ENCODE measurements around the gene ERCC4.

The ERCC4 gene

GRCh38 chr16:13988038-13988437 is 68.1 kb downstream of the ERCC4 start:
- H3K27ac Mint-ChIP-seq, result no peak overlapping the region

GRCh38 chr16:13992322-13992721 is 72.4 kb downstream of the ERCC4 start:
- no peaks in the 10 kb centered on the region for H3K27me3 Mint-ChIP-seq
- H3K4me3 Mint-ChIP-seq, result no peak overlapping the region
- no peak for ATAC-seq
- peaks cover 3% of the 10 kb centered on the region for H3K9me3 Mint-ChIP-seq
- H3K36me3 Mint-ChIP-seq, result no peaks in the 10 kb centered on the region
- H3K4me1 Mint-ChIP-seq, result peaks cover 11% of the 10 kb centered on the region
- no peak overlapping the region for H3K27ac Mint-ChIP-seq

More at GRCh38 chr16:13988038-13988437, 68.1 kb downstream of the ERCC4 start:
- H3K4me1 Mint-ChIP-seq, result no peaks in the 10 kb centered on the region
- H3K9me3 Mint-ChIP-seq, result no peaks in the 10 kb centered on the region
- no peaks in the 10 kb centered on the region for H3K36me3 Mint-ChIP-seq
- H3K4me3 Mint-ChIP-seq, result no peak overlapping the region
- H3K27me3 Mint-ChIP-seq, result peaks cover 8% of the 10 kb centered on the region
- ATAC-seq, result no peak

GRCh38 chr16:13992976-13993375 is 73.0 kb downstream of the ERCC4 start:
- no peak for ATAC-seq
- Mint-ChIP-seq H3K4me3 (no peak overlapping the region), H3K36me3 (no peaks in the 10 kb centered on the region), H3K4me1 (peaks cover 16% of the 10 kb centered on the region), H3K9me3 (peaks cover 3% of the 10 kb centered on the region), H3K27ac (no peak overlapping the region), H3K27me3 (no peaks in the 10 kb centered on the region)

GRCh38 chr16:13994239-13995106 is 74.5 kb downstream of the ERCC4 start:
- ATAC-seq, result no peak
- no peak overlapping the region for H3K27ac Mint-ChIP-seq
- H3K4me1 Mint-ChIP-seq, result peaks cover 31% of the 10 kb centered on the region
- H3K36me3 Mint-ChIP-seq, result peaks cover 5% of the 10 kb centered on the region
- H3K27me3 Mint-ChIP-seq, result no peaks in the 10 kb centered on the region
- H3K9me3 Mint-ChIP-seq, result peaks cover 3% of the 10 kb centered on the region
- H3K4me3 Mint-ChIP-seq, result no peak overlapping the region

GRCh38 chr16:13995194-13995593 is 75.2 kb downstream of the ERCC4 start:
- Mint-ChIP-seq H3K36me3 (peaks cover 5% of the 10 kb centered on the region), H3K4me3 (no peak overlapping the region), H3K4me1 (peaks cover 38% of the 10 kb centered on the region), H3K27ac (peak overlapping the region; percentile 63), H3K27me3 (no peaks in the 10 kb centered on the region), H3K9me3 (peaks cover 3% of the 10 kb centered on the region)
- no peak for ATAC-seq

- Mint-ChIP-seq H3K4me3 (no peak overlapping the region), H3K9me3 (peaks cover 3% of the 10 kb centered on the region), H3K27ac (peak overlapping the region; percentile 63), H3K4me1 (peaks cover 44% of the 10 kb centered on the region), H3K36me3 (peaks cover 5% of the 10 kb centered on the region), H3K27me3 (no peaks in the 10 kb centered on the region)
- no peak for ATAC-seq
Observed at GRCh38 chr16:13996778-13997288, 76.9 kb downstream of the ERCC4 start.

DNA sequence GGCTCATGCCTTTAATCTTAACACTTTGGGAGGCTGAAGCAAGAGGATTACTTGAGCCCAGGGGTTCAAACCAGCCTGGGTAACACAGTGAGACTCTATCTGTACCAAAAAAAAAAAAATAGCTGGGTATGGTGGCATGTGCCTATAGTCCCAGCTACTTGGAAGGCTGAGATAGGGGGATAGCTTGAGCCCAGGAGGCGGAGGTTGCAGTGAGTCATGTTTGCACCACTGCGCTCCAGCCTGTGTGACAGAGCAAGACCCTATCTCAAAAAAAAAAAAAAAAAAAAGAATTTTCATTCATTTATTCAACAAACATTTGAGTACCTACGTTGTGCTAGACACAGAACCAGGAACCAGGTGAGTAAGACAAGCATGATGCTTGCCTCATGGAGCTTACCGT is 77.6 kb downstream of the ERCC4 start:
- peaks cover 5% of the 10 kb centered on the region for H3K36me3 Mint-ChIP-seq
- no peak overlapping the region for H3K4me3 Mint-ChIP-seq
- H3K27me3 Mint-ChIP-seq, result no peaks in the 10 kb centered on the region
- no peak for ATAC-seq
- peaks cover 51% of the 10 kb centered on the region for H3K4me1 Mint-ChIP-seq
- peaks cover 3% of the 10 kb centered on the region for H3K9me3 Mint-ChIP-seq
- H3K27ac Mint-ChIP-seq, result peak overlapping the region; percentile 63

GRCh38 chr16:13997933-13998332 is 78.0 kb downstream of the ERCC4 start:
- peak overlapping the region; percentile 13 for H3K4me3 Mint-ChIP-seq
- peak overlapping the region; percentile 63 for H3K27ac Mint-ChIP-seq
- ATAC-seq, result peak; percentile 96
- H3K27me3 Mint-ChIP-seq, result no peaks in the 10 kb centered on the region
- peaks cover 5% of the 10 kb centered on the region for H3K36me3 Mint-ChIP-seq
- peaks cover 55% of the 10 kb centered on the region for H3K4me1 Mint-ChIP-seq
- H3K9me3 Mint-ChIP-seq, result peaks cover 3% of the 10 kb centered on the region

DNA sequence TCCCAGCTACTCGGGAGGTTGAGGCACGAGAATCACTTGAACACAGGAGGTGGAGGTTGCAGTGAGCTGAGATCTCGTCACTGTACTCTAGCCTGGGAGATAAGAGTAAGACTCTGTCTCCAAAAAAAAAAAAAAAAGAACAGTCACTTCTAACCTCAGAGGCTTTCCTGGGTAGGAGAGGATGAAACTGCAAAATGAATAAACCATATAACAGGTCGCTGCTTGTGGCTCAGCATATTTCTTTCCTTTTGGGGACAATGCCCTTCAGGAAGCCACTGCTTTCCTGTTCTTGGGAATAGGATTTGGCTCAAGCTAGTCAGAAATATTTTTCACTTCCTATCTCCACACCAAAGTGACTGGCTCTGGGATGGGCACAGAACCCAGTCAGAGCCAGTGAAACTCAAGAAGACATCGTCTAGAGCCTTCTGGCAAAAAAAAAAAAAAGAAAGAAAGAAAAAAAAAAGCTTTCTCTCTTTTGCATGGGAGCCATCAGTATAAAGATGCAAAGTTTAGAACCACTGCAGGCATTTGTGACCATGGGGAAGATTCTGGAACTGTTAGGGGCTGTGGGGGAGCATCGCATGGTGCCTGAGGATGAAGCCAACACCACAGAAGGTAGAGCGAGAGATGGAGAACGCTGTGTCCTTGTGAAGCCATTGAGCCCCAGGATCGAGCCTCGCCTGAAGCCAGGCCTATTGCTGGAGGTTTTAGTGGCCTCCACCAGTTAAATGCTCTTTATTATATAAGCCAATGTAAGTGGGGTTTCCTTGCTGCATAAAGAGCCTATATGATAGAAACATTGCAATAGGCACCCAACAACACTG is 79.3 kb downstream of the ERCC4 start:
- Mint-ChIP-seq H3K9me3 (peaks cover 3% of the 10 kb centered on the region), H3K4me1 (peaks cover 68% of the 10 kb centered on the region), H3K27me3 (no peaks in the 10 kb centered on the region), H3K4me3 (no peak overlapping the region), H3K27ac (peak overlapping the region; percentile 63), H3K36me3 (peaks cover 5% of the 10 kb centered on the region)
- no peak for ATAC-seq

GRCh38 chr16:13999895-14000425 is 80.0 kb downstream of the ERCC4 start:
- Mint-ChIP-seq H3K27me3 (no peaks in the 10 kb centered on the region), H3K4me1 (peaks cover 68% of the 10 kb centered on the region)

GRCh38 chr16:14001521-14001920 is 81.6 kb downstream of the ERCC4 start:
- no peaks in the 10 kb centered on the region for H3K27me3 Mint-ChIP-seq
- H3K4me3 Mint-ChIP-seq, result no peak overlapping the region
- H3K27ac Mint-ChIP-seq, result no peak overlapping the region
- no peaks in the 10 kb centered on the region for H3K9me3 Mint-ChIP-seq
- H3K36me3 Mint-ChIP-seq, result peaks cover 5% of the 10 kb centered on the region
- H3K4me1 Mint-ChIP-seq, result peaks cover 63% of the 10 kb centered on the region
- ATAC-seq, result no peak

More at GRCh38 chr16:13999895-14000425, 80.0 kb downstream of the ERCC4 start:
- peaks cover 5% of the 10 kb centered on the region for H3K36me3 Mint-ChIP-seq
- peak; percentile 18 for ATAC-seq
- H3K9me3 Mint-ChIP-seq, result peaks cover 3% of the 10 kb centered on the region
- H3K27ac Mint-ChIP-seq, result peak overlapping the region; percentile 63
- H3K4me3 Mint-ChIP-seq, result no peak overlapping the region
